ENCODE data around the gene SERINC2. TPM values are rescaled to one million over a fixed set of nuclear protein-coding genes. Genes with fewer than 3 reads are reported as not detected.

The SERINC2 gene
- polyA plus RNA-seq, 1 donor (not counting 4 experiments of a cell fraction or from before 2014, with no cell fraction given): 171 TPM

GRCh38 chr1:31432592-31433395 is 19.8 kb downstream of the SERINC2 start:
- DNase-seq (ENCODE audit: low read depth, low spot score) (no peak), FAIRE-seq (no peak)
- dilution Hi-C loops (cut with MboI; ENCODE audit: extremely low pct_ligation_motif_present, low sequenced_read_pairs): no loop called here
- no peak overlapping the region for H3K4me3 ChIP-seq (ENCODE audit: control insufficient read depth in 2 of 3, extremely low read depth in 1 of 3, insufficient read depth in 2 of 3, low read depth in 1 of 3, low read length in 3 of 3)
- H3K27ac ChIP-seq (ENCODE audit: control insufficient read depth, insufficient read depth, low read length): no peak overlapping the region
- H3K79me2 ChIP-seq (ENCODE audit: control insufficient read depth, insufficient read depth, low read length): peaks cover 7% of the 10 kb centered on the region
- no peak overlapping the region for H2AFZ ChIP-seq (ENCODE audit: control insufficient read depth, low read length)
- H3K9me3 ChIP-seq (ENCODE audit: control insufficient read depth, low read depth, low read length): no peaks in the 10 kb centered on the region
- H3K27me3 ChIP-seq (ENCODE audit: control insufficient read depth, extremely low read depth, insufficient read depth, low read length): no peaks in the 10 kb centered on the region
- peaks cover 3% of the 10 kb centered on the region for H3K9me1 ChIP-seq (ENCODE audit: control insufficient read depth, extremely low read depth, insufficient read depth, low read length)
- H3K4me1 ChIP-seq (ENCODE audit: control insufficient read depth, extremely low read depth, insufficient read depth, low read length): peaks cover 19% of the 10 kb centered on the region
- peaks cover 44 to 56% of the 10 kb centered on the region in 2 experiments for H3K36me3 ChIP-seq (ENCODE audit: control insufficient read depth in 2 of 2, extremely low read depth in 1 of 2, insufficient read depth in 2 of 2, low read length in 2 of 2)
- H4K20me1 ChIP-seq (ENCODE audit: control insufficient read depth, extremely low read depth, insufficient read depth, low read length): peaks cover 18% of the 10 kb centered on the region
- no peak overlapping the region for H3K9ac ChIP-seq (ENCODE audit: control insufficient read depth, extremely low read depth, insufficient read depth, low read length)
- H3K4me2 ChIP-seq (ENCODE audit: control insufficient read depth, extremely low read depth, insufficient read depth, low read depth, low read length): no peak overlapping the region
- TF ChIP-seq CTCF (optimal IDR thresholded peaks at IDR 0.05 in 1 of 3, IDR thresholded peaks at IDR 0.05 in 1 of 3, conservative IDR thresholded peaks at IDR 0.05 in 1 of 3; ENCODE audit: extremely low read depth in 1 of 3, insufficient read depth in 2 of 3, low read length in 3 of 3): no peak
- no peak for TF ChIP-seq EZH2 (IDR thresholded peaks at IDR 0.05; ENCODE audit: low read length)

- Histone ChIP-seq H3K4me3 (ENCODE audit: control insufficient read depth in 2 of 3, extremely low read depth in 1 of 3, insufficient read depth in 2 of 3, low read depth in 1 of 3, low read length in 3 of 3) (no peak overlapping the region), H3K4me2 (ENCODE audit: control insufficient read depth, extremely low read depth, insufficient read depth, low read depth, low read length) (no peak overlapping the region), H3K36me3 (ENCODE audit: control insufficient read depth in 2 of 2, extremely low read depth in 1 of 2, insufficient read depth in 2 of 2, low read length in 2 of 2) (peaks cover 40 to 51% of the 10 kb centered on the region in 2 experiments), H3K4me1 (ENCODE audit: control insufficient read depth, extremely low read depth, insufficient read depth, low read length) (peaks cover 19% of the 10 kb centered on the region), H3K9me3 (ENCODE audit: control insufficient read depth, low read depth, low read length) (no peaks in the 10 kb centered on the region), H3K79me2 (ENCODE audit: control insufficient read depth, insufficient read depth, low read length) (peaks cover 5% of the 10 kb centered on the region), H3K9me1 (ENCODE audit: control insufficient read depth, extremely low read depth, insufficient read depth, low read length) (peaks cover 3% of the 10 kb centered on the region), H3K9ac (ENCODE audit: control insufficient read depth, extremely low read depth, insufficient read depth, low read length) (no peak overlapping the region), H4K20me1 (ENCODE audit: control insufficient read depth, extremely low read depth, insufficient read depth, low read length) (peaks cover 17% of the 10 kb centered on the region), H3K27me3 (ENCODE audit: control insufficient read depth, extremely low read depth, insufficient read depth, low read length) (no peaks in the 10 kb centered on the region), H3K27ac (ENCODE audit: control insufficient read depth, insufficient read depth, low read length) (no peak overlapping the region), H2AFZ (ENCODE audit: control insufficient read depth, low read length) (no peak overlapping the region)
- FAIRE-seq (no peak), DNase-seq (ENCODE audit: low read depth, low spot score) (no peak)
- no peak for TF ChIP-seq CTCF (optimal IDR thresholded peaks at IDR 0.05 in 1 of 3, IDR thresholded peaks at IDR 0.05 in 1 of 3, conservative IDR thresholded peaks at IDR 0.05 in 1 of 3; ENCODE audit: extremely low read depth in 1 of 3, insufficient read depth in 2 of 3, low read length in 3 of 3)
- TF ChIP-seq EZH2 (IDR thresholded peaks at IDR 0.05; ENCODE audit: low read length): no peak
- dilution Hi-C loops (cut with MboI; ENCODE audit: extremely low pct_ligation_motif_present, low sequenced_read_pairs): no loop called here
Measured at GRCh38 chr1:31433396-31433930, 20.4 kb downstream of the SERINC2 start.
